NCI-H2029 treated with DMSO at 0.1 percent for 48 hours (cell line): ENCODE data around the gene IFNAR1.
A peak's percentile ranks its signal among the peaks of the same experiment; 100 is the strongest.
"Not testable (repeated sequence)": the region's sequence is repeated elsewhere in the genome, so short reads cannot be mapped to it uniquely, and the experiment has no call there.

Experiments used
- DNase-seq: peaks from one replicate; lab custom pipeline; 2025; lab: John Stamatoyannopoulos, UW

Gene IFNAR1

DNA sequence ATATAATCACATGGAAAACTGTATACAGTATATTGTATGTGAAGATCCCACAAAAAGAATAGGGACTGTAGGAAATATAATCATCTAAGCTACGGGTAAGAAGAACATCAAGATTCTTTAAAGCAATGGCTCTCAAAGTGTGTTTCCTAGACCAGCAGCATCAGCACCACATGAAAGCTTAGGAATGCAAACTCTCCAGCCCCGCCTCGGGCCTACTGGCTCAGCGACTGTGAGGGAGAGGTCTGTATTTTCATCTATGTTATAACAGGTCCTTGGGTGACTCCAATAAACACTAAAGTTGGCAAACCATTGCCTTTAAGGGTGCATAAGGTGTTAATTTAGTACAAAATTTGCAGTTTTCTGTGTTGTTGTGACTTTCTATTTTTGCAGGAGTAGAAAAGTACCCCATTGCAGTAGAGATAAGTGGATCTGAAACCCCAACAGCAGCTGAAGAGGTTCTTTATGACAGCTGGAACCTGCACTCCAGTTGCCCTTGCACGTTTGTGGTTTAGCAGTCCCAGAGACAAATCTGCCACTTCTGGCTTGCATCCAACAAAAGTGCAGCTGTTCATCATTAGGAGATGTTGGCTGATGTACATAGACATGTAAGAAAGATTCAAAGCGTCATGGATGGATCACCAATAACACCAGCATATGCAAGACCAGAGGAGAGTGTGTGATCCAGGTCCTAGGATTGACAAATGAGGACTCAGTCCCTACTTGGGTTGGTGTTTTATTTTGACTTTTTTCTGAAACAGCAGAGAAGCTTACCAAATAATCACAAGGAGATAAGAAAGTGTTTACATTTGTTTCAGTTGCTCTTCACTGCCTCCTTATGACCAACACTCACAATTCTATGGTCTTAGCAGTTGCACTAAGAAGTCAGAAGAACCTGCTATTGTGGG is 15.9 kb upstream of the IFNAR1 start:
- peak; percentile 53 for DNase-seq

DNA sequence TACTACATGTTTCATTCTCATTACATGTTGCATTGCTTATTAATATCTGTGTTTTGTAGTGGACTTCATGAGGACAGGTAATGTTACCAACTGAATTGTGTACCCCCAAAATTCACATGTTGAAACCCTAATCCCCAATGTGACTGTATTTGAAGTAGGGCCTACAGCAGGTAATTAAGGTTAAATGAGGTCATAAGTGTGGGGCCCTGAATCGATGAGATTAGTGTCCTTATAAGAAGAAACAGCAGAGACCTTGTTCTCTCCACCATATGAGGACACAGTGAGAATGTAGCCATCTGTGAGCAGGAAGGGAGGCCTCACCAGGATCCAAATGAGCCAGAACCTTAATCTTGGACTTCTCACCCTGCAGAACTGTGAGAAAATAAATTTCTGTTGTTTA is 15.0 kb upstream of the IFNAR1 start:
- no peak for DNase-seq

DNA sequence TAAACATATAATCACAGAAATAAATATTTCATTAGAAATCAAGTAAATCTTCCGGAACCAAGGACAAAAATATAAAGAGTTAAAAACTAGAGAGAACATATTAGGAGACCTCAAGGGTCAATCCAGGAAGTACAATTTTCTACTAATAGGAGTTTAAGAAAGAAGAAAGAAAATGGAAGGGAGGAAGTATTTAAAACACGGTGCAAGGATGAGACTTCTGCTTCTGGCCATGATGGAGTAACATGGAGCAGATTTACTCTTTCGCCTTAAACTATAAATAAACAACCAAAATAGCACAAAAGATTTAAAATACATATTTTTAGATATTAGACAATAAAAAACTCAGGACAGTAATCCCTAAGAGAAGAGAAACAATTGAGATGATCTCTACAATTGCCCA is 12.6 kb upstream of the IFNAR1 start:
- DNase-seq, result no peak

DNA sequence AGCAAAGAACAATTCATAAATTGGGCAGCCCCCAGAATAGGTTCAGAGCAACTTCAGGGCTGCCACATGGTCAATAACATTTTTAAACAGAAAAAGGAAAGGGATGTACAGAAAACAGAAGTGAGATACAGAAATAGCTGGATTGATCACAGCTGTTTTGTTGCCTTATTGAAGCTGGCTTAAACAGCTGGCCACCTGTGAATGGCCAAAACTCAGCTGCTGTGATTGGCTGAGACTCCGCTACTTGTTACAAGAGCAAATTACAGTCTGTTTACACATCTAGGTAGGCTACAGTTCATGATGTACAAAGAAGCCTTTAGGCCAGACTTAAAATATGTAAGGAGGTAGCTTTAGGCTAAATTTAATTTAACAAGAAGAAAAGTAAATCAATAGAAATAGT is 11.6 kb upstream of the IFNAR1 start:
- DNase-seq, result no peak

DNA sequence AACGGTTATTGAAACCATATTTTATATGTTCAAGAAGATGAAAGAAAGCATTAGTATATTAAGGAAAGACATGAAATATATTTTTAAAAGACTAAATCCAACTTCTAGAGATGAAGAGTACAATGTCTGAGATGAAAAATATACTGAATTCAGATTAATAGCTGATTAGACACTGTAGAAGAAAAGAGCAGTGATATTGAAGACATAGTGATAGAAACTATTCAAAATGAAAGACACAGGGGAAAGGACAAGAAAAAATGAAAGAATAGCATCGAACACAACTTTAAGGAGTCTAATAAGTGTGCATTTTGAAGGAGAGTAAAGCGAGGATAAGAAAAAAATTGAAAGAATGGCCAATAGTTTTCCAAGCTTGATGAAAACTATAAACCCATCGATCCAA is 11.2 kb upstream of the IFNAR1 start:
- no peak for DNase-seq

DNA sequence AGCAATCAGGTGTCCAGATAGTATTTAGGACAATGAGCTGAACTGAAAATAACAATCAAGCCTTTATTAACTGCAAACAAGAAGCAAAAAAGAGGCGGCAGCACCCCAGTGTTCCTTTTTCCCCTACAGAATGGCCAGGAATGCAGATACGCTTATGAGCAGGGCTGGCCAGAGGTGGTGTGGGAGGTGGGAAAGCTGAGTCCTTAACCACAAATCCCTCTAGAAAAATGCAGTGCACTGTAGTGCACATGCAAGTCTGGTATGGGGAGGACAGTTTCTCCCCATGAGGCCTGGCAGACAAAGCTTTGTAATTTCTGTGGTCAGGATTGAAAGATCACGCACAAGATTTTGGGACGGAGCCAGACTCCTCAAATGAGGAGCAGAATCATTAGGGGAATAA is 10.7 kb upstream of the IFNAR1 start:
- no peak for DNase-seq

DNA sequence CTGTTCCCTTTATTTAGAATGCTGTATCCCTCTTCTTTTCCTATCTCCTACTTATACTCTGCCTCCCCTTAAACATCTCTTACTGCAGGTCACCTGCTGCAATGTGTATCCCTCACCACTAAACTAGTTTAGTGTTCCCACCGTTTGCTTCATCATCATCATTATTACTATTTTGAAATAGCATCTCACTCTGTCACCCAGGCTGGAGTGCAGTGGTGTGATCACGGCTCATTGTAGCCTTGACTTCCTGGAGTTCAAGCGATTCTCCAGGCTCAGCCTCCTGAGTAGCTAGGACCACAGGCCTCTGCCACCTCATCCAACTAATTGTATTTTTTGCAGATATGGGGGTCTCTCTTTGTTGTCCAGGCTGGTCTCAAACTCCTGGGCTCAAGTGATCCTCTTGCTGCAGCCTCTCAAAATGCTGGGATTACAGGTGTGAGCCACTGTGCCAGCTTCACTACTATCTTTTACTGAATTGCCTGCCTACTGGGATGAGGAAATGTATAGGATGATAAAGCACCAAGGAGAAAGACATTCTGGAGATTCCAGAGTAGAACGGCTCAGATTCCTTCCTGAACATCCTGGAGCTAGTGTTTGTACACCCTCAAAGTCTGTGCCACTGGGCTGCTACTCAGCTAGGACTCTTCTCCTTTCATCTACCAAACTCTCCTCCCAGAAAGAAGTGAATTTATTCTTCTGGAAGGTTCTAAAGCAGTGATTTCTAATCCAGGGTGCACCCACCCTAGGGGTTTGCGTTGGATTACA is 8.6 kb upstream of the IFNAR1 start:
- DNase-seq, result no peak

DNA sequence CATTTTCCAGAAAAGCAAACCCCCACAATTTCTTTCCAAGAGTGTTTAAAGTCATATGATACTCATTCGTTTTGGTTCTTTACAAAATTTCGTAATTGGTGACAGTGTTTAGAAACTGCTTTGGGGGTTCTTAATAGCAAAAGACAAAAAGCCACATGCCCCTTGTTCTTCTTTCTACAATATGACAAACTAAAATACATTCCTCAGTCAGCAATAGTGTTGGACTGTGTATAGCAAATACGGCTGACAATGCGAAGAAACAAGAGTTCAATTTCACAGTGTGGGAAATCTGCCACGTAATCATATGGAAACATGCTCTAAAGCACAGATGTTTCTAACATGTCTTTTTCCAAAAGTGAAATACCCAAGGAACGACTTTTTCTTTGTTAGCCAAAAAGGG is 7.6 kb upstream of the IFNAR1 start:
- no peak for DNase-seq

DNA sequence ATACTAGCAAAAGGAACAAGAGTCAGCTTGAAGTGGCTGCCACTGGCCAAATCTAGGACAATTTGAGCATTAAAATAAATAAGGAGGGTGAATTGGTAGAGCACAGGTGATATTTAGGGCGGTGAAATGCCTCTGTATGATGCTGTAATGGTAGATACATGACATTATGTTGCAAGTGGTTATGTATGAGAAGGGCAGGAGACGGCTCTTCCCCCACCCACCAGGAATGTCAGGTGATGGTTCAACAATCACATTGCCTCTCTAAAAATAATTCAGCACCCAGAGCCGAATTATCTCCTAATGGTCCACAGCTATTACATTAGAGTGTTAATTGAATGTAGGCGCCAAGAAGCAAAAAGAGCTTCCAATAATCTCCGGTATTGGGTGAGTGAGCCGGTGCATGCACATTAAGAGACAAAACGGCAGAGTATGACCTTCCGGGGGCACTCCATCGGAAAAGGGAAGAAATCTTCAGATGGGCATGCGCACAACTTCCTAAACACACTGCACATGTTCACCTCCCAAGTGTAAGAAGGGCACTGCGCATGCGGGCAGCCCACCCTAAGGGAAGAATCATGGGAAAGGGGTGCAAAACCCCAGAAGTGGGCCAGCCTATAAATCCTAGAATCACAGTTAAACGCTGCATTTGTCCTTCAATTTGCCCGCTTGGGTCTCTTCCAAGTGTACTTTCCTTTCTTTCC is 6.8 kb upstream of the IFNAR1 start:
- no peak for DNase-seq

DNA sequence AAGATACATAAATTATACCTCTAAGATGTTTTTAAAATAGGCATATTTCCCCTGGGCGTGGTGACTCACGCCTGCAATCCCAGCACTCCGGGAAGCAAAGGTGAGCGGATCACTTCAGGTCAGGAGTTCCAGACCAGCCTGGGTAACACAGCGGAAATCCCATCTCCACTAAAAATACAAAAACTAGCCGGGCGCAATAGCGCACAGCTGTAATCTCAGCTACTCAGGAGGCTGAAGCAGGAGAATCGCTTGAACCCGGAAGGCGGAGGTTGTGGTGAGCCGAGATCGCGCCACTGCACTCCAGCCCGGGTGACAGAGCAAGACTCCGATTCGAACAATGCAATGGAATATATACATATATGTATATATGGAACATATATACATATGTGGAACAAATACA is 3.8 kb upstream of the IFNAR1 start:
- not testable (repeated sequence) for DNase-seq

DNA sequence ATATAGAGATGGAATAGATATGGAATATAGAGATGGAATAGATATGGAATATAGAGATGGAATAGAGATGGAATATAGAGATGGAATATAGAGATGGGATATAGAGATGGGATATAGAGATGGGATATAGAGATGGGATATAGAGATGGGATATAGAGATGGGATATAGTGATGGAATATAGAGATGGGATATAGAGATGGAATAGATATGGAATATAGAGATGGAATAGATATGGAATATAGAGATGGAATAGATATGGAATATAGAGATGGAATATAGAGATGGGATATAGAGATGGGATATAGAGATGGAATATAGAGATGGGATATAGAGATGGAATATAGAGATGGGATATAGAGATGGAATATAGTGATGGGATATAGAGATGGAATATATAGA is 1.2 kb upstream of the IFNAR1 start:
- DNase-seq, result not testable (repeated sequence)

DNA sequence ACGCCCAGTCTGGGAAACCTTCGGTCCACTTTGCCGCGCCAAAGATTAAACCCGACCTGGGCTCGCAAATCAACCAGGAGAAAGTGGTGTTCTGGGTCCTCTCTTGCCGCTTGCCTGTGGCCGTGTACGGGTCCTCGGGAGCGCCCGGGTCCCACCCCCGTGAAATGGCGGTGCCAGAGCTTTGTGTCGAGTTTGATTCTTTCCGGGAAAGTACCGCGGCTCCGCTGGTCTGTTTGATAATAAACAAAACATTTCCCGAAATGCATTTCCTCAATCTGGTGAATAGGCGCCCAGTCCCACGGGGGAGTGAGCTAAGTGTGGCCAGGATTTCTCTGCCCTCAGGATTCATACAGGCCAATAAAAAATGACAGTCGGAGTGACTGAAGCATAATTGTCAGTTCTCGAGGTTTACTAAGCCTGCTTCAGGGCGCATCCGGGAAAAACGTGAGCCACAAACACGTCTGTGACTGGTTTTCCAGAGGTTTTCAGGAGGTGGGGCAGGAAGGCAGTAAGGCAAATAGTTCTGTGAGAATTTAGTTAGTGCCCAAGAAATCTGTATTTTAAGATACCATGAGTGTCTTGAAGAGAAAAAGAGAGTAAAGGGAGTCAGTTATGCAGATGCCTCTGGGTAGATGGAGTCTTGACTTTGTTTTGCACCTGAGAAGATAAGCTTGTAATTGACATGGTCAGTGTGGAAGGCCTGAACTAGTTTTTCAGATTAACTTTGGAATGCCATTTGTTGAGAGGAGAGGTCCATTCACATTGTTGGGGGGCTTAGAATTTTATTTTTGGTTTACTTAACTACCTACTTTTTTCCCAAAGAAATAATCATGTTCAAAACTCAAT is 675 bp downstream of the IFNAR1 start:
- peak; percentile 28 for DNase-seq

DNA sequence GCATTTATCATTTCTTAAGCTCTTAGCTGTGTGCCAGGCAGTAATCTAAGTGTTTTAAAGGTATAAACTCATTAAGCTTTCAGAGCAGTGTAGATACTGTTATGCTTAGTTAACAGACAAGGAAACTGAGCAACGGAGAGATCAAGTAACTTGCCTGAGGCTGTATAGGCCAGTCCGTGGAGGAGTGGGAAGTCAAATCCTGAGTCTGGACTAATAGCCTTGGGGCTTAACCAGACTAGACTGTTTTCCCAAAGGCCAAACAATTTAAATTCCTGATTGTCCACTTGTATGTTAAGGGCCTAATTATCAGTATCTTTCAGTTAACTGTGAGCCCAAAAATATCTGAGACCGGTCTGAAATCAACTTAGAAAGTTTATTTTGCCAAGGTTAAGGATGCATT is 2.6 kb downstream of the IFNAR1 start:
- DNase-seq, result no peak

DNA sequence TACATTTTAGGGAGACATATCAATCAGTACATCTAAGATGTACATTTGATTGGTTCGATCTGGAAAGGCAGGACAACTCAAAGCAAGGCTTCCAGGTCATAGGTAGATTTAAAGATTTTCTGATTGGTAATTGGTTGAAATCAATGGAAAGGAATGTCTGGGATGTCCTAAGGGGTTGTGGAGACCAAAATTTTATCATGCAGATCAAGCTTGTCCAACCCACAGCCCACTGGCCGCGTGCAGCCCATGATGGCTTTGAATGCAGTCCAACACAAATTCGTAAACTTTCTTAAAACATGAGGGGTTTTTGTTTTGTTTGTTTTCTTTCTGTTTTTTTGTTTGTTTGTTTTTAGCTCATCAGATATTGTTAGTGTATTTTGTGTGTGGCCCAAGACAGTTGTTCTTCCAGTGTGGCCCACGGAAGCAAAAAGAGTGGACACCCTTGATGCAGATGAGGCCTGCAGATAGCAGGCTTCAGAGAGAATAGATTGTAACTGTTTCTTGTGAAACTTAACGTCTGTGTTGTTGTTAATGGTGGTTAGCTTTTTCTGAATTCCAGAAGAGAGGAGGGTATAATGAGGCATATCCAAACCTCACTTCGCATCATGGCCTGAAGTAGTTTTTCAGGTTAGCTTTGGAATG is 3.1 kb downstream of the IFNAR1 start:
- DNase-seq, result no peak

DNA sequence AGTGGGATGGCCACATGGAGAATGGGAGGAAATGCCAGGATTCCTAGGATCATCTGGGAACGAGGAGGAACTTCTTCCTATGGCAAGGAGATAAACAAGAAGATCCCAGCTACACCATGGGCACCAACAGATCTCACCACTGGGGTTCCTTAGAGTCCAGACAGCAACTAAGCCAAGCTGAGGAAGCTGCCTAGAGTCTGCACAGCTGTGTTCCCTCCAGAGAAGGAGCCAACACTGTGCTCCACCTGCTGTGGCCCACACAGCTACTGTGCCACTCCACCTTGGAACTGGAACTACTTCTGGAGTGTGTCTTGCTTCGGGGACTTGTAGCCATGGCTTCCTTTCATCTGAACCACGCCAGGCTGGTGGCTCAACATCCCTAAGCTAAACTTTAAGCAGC is 6.0 kb downstream of the IFNAR1 start:
- DNase-seq, result no peak

DNA sequence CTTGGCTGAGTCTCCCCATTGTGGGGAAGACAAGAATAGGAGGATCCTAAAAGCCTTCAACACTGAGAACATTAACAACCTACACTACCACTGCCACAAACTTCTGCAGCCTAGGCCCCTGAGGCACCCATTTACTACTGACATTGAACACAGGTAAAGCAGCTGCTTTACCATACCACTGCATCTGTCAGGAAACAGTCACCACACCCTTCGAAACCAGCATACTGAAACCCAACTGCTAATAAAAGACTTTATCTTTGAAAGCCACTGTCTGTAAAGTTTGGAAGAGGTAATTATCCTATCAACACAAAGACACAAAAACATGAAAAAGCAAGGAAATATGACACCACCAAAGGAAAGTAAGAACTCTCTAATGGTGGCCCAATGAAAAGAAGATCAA is 7.4 kb downstream of the IFNAR1 start:
- DNase-seq, result no peak

DNA sequence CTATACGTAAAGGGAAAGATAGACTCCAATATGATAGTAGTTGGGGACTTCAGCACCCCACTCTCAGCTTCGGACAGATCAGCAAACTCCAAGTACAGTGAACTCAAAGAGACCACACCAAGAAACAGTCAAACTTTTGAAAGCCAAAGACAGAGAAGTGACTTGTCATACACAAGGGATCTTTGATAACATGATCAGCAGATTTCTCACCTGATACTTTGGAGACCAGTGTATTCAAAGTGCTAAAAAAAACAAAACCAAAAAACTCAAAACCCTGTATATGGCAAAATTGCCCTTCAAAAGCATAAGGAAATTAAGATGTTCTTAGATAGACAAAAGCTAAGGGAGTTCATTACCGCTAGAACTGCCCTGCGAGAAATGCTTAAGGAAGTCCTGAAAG is 9.4 kb downstream of the IFNAR1 start:
- no peak for DNase-seq

DNA sequence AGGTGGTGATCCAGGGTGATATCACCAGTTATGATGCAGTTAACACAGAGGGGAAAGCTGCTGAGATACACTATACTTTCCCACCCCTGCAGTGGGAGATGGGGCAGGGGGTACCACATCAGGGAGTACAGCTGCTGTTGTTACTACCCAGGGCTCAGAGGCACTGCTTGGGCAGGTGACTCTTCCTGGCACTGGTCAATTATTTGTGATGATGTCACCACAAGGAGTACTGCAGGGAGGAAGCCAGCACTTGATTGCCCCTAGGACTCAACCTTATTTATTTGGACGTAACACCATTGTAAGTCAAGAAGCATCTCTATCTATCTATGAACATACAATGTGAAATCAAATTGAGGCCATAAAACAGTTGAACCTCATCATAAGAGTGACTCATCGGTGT is 10.1 kb downstream of the IFNAR1 start:
- peak; percentile 18 for DNase-seq

DNA sequence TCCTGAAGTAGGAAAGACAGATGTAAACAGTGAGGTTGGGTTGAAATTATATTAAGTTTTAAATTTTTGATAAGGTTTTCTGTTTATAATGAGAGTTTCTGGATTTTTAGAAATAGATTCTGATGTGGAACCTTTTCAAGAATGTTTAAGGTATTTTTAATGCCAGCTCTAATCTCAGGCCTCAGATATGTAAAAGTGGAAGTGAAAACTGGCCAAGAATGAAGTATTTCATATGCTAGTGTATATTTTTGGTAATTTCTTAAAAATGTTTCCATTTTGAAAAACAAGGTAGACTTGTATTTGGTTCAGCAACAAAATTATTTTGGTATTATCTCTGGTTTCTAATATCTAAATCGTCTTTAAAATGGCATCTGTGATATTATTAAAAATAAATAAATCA is 14.4 kb downstream of the IFNAR1 start:
- DNase-seq, result no peak

DNA sequence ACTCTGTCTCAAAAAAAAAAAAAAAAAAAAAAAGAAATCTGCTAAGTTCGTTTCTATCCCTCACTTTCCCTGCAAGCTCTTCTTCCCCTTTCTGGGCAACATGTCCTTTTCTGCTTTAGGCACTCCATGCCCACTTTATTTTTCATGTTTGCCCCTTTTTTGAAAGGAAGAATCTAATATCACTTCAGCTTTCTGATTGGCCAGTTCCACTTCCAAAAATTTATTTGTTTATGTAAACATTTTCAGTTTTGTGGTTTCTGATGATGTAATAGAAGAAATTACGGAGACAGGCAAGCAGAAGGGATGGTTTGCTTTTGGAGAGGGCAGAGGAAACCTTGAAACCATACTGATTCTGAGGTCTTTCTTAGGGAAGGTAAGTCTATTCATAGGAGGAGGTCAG is 15.1 kb downstream of the IFNAR1 start:
- no peak for DNase-seq

DNA sequence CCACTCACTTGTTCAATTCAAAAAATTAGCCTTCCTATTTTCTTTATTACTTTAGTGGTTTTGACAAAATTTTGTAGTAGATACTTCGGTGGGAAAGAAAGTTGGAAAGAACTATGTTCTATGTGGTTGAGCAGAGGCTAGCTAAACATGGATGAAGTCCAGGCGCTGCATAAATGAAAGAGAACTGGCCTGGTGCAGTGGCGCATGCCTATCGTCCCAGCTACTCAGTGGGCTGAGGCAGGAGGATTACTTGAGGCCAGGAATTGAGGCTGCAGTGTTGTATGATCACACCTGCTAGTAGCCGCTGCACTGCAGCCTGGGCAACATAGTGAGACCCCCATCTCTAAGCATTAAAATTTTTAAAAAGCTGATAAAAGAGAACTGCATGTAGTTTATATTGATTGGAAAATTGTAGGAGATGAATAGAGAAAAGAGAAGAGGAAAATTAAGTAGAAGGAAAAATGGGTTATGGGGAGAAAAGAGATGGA is 21.0 kb downstream of the IFNAR1 start:
- no peak for DNase-seq
